Mononuclear cell (primary cell): ENCODE measurements around the gene SLC22A12. TPM values are rescaled to one million over a fixed set of nuclear protein-coding genes. Genes with fewer than 3 reads are reported as not detected.

Experiments
- H3K27me3 ChIP-seq: 2 replicates; pipeline ENCODE4 v1.6.0; 2011; ENCODE audit warnings: low read length, control low read depth; ENCODE audit not compliant: insufficient read depth
- H3K4me1 ChIP-seq: 2 replicates; pipeline ENCODE4 v1.5.1; 2011; ENCODE audit warnings: mild to moderate bottlenecking, low read length, control low read depth; ENCODE audit not compliant: insufficient read depth
- H3K4me3 ChIP-seq: 2 replicates; pipeline ENCODE4 v1.5.1; 2011; ENCODE audit warnings: mild to moderate bottlenecking, low read length, moderate library complexity
- H3K9me3 ChIP-seq: 2 replicates; pipeline ENCODE4 v1.5.1; 2011; ENCODE audit warnings: low read depth, mild to moderate bottlenecking, control low read depth, low read length
- total RNA-seq: library from RNA; depleted of rRNA; stranded (reverse); fragments of >200 nt; gene quantifications from one replicate; pipeline ENCODE4 v1.2.3, GENCODE V29; 2012

SLC22A12 gene
- total RNA-seq: not detected

DNA sequence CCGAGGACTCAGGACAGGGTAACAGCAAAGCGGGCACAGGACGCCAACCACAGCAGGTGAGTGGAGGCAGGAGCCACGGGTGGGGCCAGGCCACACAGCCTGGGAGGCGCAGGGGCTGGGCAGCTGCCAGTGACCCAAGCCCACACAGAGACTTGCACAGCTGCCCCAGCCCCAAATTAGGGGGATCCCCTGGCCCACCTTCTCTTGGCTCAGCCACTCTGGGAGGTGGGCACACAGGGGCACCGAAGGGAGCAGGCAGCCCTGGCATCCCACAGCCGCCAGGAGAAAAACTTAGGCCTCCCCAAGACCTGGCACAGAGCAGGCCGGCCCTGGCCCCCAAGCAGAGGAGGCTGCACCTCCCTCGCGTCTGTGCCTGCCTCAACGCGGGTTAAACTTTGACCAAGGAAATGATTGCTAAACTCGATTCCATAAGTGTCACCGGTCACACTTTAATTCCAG is at the start of gene SLC22A12:
TSS of gene SLC22A12 (plus strand) at position 458 of the 459 bp plus-strand sequence. CDS start 337 bp downstream, outside the sequence.
- Histone ChIP-seq H3K4me3 (no peak within 1 kb of the TSS), H3K4me1 (no peaks in the 10 kb centered on the region), H3K9me3 (no peaks in the 10 kb centered on the region), H3K27me3 (no peaks in the 10 kb centered on the region)

GRCh38 chr11:64542172-64543125 is 48.6 kb upstream of the SLC22A12 start:
- Histone ChIP-seq H3K27me3 (no peaks in the 10 kb centered on the region), H3K4me1 (peaks cover 11% of the 10 kb centered on the region), H3K4me3 (no peak overlapping the region), H3K9me3 (no peaks in the 10 kb centered on the region)

- Histone ChIP-seq H3K9me3 (no peaks in the 10 kb centered on the region), H3K4me3 (no peak overlapping the region), H3K27me3 (no peaks in the 10 kb centered on the region), H3K4me1 (peaks cover under 1% of the 10 kb centered on the region)
Observed at GRCh38 chr11:64543818-64544217, 47.2 kb upstream of the SLC22A12 start.

GRCh38 chr11:64544616-64545296 is 46.3 kb upstream of the SLC22A12 start:
- Histone ChIP-seq H3K4me3 (no peak overlapping the region), H3K9me3 (no peaks in the 10 kb centered on the region), H3K27me3 (no peaks in the 10 kb centered on the region), H3K4me1 (no peaks in the 10 kb centered on the region)

DNA sequence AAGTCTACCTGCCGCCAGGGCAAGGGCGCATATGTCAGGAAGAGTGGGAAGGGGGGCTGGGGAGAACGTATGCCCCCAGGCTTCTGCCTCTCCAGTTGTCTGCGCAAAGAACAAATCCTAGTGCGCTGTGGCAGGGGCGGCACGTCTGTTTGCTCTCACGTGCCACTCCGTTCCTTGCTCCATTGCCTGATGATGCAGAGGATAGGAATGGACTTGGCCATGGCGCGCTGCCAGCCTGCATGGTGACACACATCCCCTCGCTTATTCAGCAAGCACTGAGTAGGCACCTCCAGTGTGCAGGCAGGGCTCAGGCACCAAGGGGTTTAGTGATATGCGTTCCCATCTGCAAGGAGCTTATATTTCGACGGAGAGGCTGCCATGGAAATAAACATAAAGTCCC is 45.4 kb upstream of the SLC22A12 start:
- no peak overlapping the region for H3K4me3 ChIP-seq
- no peaks in the 10 kb centered on the region for H3K4me1 ChIP-seq
- no peaks in the 10 kb centered on the region for H3K9me3 ChIP-seq
- H3K27me3 ChIP-seq: no peaks in the 10 kb centered on the region

DNA sequence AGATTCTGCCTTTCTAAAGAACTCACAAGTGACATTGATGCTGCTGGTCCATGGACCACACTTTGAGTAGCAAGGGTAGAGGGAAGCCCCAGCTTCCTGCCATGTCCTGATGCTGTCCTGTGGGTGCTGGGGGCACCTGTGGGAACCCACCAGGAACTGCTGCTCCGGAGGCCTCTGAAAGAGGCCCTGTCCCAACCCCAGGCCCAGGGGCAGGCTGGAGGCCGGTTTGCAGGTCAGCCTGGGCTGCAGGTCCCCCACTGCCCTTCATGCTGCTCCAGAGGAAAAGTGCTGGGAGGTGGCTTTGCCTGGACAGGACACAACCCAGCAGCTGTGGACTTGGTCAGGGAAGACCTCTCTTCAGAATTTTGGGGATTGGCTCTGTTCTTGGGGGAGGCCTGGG is 44.8 kb upstream of the SLC22A12 start:
- H3K9me3 ChIP-seq: no peaks in the 10 kb centered on the region
- no peak overlapping the region for H3K4me3 ChIP-seq
- no peaks in the 10 kb centered on the region for H3K27me3 ChIP-seq
- no peaks in the 10 kb centered on the region for H3K4me1 ChIP-seq

- Histone ChIP-seq H3K27me3 (no peaks in the 10 kb centered on the region), H3K9me3 (no peaks in the 10 kb centered on the region), H3K4me1 (no peaks in the 10 kb centered on the region), H3K4me3 (no peak overlapping the region)
Observed at GRCh38 chr11:64546600-64546999, 44.4 kb upstream of the SLC22A12 start.

- Histone ChIP-seq H3K4me3 (no peak overlapping the region), H3K9me3 (no peaks in the 10 kb centered on the region), H3K27me3 (no peaks in the 10 kb centered on the region), H3K4me1 (peaks cover 6% of the 10 kb centered on the region)
Observed at GRCh38 chr11:64549969-64550368, 41.1 kb upstream of the SLC22A12 start.

- Histone ChIP-seq H3K4me1 (peaks cover 10% of the 10 kb centered on the region), H3K9me3 (no peaks in the 10 kb centered on the region), H3K4me3 (no peak overlapping the region), H3K27me3 (no peaks in the 10 kb centered on the region)
Observed at GRCh38 chr11:64553554-64554201, 37.3 kb upstream of the SLC22A12 start.

DNA sequence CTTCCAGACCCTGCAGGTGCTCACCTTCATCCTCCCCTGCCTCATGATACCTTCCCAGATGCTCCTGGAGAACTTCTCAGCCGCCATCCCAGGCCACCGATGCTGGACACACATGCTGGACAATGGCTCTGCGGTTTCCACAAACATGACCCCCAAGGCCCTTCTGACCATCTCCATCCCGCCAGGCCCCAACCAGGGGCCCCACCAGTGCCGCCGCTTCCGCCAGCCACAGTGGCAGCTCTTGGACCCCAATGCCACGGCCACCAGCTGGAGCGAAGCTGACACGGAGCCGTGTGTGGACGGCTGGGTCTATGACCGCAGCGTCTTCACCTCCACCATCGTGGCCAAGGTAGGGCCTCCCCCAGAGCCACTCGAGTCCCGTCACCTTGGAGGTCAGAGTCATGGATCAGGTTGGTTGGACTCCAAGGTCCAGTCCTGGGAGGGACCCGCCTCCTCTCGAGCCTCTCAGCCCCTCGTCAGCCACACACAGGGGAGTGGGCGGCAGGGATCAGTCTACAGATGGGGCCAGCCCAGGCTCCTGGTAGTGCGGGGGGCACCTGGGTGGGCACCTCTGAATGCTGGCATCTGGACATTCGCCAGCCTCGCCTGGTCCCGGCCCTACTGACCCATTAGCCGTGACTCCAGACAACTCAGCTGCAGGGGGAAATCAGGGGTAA is 34.8 kb upstream of the SLC22A12 start:
- Histone ChIP-seq H3K9me3 (no peaks in the 10 kb centered on the region), H3K4me3 (no peak overlapping the region), H3K4me1 (peaks cover 10% of the 10 kb centered on the region), H3K27me3 (no peaks in the 10 kb centered on the region)

DNA sequence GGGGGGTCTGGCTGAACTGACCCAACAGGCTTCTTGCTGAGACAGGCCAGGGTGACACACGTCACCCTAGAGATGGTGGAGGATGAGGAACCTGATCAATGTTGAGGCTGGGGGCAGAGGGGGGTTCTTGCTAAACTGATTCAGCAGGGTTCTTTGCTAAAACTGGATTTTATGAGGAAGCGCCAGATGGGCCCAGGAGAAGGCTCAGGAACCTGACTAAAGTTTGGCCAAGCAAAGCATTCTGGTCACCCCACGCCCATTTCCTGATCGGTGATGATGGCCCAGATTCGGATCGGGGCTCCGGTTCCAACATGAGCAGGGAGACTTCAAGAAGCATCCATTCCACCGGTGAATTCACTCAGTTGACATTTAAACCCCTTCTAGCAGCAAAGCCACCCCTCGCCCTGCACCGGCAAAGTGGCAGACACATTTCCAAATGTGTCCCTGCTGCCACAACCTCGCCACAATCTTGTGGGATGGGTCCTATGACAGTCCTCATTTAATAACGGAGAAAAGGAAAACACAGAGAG is 34.2 kb upstream of the SLC22A12 start:
- no peaks in the 10 kb centered on the region for H3K27me3 ChIP-seq
- no peak overlapping the region for H3K4me3 ChIP-seq

GRCh38 chr11:64558065-64558745 is 32.8 kb upstream of the SLC22A12 start:
- Histone ChIP-seq H3K27me3 (no peaks in the 10 kb centered on the region), H3K4me3 (no peak overlapping the region), H3K9me3 (no peaks in the 10 kb centered on the region), H3K4me1 (peaks cover 10% of the 10 kb centered on the region)

More for the DNA sequence above, 34.2 kb upstream of the SLC22A12 start:
- no peaks in the 10 kb centered on the region for H3K9me3 ChIP-seq
- H3K4me1 ChIP-seq: peaks cover 10% of the 10 kb centered on the region

DNA sequence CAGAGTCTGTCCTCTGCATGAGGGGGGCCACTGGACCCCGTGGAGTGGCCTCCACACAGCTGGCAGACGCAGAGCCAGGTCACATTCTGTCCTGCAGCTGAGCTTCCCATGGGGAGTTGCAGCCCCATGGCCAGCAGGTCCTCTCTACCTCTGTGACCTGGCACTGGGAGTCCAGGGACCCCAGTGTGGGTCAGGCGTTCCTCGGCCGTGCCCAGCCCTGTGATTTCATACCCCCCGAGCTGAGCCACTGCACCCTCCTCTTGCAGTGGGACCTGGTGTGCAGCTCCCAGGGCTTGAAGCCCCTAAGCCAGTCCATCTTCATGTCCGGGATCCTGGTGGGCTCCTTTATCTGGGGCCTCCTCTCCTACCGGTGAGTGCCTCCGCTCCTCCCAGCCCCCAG is 32.2 kb upstream of the SLC22A12 start:
- no peak overlapping the region for H3K4me3 ChIP-seq
- no peaks in the 10 kb centered on the region for H3K9me3 ChIP-seq
- no peaks in the 10 kb centered on the region for H3K27me3 ChIP-seq

More for the DNA sequence above, 32.2 kb upstream of the SLC22A12 start:
- peaks cover 10% of the 10 kb centered on the region for H3K4me1 ChIP-seq
